ENCODE data around the gene KIF7.

Gene KIF7

DNA sequence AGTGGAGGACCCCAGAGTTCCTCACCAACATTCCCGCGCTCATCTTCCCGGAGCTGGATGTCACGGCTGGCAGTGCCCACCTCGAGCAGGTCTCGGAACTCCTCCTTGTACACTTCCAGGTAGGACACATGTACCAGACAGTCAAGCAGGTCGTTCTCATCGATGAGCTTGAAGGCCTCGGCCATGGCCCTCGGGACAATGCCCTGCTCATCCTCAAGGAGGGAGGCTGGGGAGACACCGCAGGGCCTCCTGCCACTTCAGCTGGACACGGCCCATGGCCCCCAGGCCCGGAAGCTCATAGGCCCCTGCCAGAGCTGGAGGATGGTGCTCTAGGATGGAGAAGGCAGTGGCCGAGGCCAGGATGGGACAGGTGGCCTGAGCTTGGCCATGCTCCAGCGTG lies 5.6 kb downstream of the KIF7 start:
- in situ Hi-C loops (cut with MboI; ENCODE audit: low sequenced_read_pairs): no loop called here

DNA sequence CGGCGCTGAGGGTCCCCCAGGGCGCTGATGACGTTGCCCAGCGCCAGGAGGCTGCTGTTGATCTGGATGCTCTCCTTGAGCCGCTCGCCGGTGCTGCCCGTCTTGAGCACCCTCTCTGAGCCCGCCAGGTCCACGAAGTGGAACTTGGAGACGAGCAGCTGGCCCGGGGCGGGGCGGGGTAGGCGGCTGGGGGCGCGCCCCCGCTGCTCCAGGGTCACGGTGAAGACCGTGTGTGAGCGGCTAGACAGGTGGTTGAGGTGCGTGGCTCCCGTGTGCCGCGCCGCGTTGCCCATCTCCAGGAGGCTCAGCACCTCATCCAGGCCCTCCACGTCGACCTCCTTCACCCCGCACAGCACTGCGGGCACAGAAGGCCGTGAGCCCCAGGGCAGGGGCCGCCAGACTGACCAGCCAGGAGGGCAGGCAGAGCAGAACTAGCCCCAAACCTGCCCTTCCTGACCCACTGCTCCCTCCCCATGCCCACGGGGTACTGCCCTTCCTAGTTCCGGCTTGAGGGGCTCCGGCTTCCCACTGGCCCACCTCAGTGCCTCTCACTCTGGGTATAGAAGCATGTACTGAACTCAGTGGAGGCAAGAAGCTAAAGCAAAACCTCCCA lies 6.1 kb downstream of the KIF7 start:
- in situ Hi-C loops (cut with MboI; ENCODE audit: low sequenced_read_pairs): no loop called here

- in situ Hi-C loops (cut with MboI; ENCODE audit: low sequenced_read_pairs): no loop called here
These were observed 6.9 kb downstream of the KIF7 start for GRCh38 chr15:89648106-89649012.

GRCh38 chr15:89647191-89647851 lies 7.9 kb downstream of the KIF7 start:
- in situ Hi-C loops (cut with MboI; ENCODE audit: low sequenced_read_pairs): no loop called here

DNA sequence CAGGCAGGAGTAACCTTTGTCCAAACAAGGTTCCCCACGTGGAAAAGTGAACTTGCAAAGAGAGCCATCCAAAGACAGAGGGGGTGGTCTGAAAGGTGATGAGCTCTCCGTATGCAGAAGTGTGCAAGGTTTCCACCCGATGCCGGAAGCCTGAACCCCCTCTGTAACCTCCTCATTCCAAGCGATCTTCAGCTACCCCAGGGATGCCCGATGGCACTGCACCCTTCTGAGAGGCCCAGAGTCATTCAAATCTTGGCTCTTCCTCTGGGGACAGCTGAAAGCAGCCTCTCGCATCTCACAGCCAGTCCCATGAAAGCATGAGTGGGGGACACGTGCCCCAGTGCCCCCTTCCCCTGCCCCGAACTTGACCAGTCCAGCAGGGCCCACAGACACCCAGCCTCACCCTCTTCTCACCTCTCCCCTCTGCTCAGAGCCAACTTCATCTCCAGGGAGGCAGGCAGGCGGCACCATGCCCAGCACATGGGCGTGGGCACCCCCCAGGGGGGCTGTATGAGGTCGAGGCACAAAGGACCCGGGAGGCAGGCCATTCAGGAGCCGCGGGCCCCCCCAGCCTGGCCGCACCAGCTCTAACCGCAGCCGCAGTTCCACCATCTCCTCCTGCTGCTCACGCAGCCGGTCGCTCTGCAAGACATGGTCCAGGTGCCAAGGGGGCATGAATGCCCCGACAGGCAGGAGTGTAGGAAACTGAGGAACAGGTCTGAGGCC lies 8.7 kb downstream of the KIF7 start:
- in situ Hi-C loops (cut with MboI; ENCODE audit: low sequenced_read_pairs): no loop called here

DNA sequence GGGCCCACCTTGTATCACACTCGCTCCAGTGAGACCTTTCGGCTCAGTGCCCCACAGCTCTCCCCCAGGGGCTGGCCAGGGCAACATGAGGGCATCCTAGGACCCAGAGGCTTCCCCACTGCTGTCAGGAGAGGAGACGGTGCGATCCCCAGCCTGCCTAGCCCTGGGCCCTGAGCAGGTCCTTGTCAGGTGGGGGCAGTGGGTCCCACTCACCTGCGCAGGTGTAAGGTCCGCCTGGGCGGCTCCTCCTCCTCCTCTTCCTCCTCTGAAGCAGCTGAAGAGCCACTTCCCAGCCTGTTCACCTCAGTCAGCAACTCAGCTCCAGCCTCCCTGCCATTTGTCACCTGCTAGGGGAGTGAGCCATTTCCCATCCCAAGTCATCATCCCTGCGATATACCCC lies 9.6 kb downstream of the KIF7 start:
- in situ Hi-C loops (cut with MboI; ENCODE audit: low sequenced_read_pairs): no loop called here

- in situ Hi-C loops (cut with MboI; ENCODE audit: low sequenced_read_pairs): no loop called here
These were observed 13.2 kb downstream of the KIF7 start for GRCh38 chr15:89642106-89642505.

GRCh38 chr15:89641053-89641452 lies 14.2 kb downstream of the KIF7 start:
- in situ Hi-C loops (cut with MboI; ENCODE audit: low sequenced_read_pairs): no loop called here

DNA sequence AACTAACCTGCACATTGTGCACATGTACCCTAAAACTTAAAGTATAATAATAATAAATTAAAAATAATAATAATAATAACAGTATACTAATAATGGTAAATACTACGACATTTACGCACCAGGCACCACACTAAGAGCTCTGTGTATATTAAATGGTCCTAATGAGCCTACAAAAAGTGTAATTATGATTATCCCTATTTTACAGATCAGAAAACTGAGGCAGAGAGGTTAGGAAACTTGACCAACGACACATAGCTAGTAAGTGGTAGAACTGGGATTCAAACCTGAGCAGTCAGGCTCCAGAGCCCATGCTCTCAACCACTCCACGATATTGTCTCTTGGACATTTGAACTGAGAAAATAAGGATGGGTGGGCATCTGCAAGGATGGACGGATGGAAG lies 15.0 kb downstream of the KIF7 start:
- in situ Hi-C loops (cut with MboI; ENCODE audit: low sequenced_read_pairs): no loop called here

DNA sequence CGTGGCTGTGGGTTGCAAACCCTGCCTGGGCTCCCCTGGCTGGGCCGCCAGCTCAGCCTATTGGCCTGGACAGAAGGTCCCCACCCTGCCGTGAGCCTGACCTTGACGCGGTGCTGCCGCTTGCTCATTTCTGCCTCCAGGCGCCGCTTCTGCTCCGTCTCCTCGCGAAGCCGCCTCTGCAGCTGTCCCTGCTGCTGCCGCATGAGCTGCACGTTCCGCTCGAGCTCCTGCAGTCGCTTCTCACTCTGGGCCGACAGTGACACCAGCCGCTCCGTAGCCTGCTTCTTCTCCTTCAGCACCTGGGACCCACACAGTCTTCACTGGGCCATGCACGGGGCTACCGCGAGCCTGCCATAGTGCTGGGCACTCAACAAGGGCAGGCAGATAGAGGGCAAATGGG lies 21.7 kb downstream of the KIF7 start:
- in situ Hi-C loops (cut with MboI; ENCODE audit: low sequenced_read_pairs): no loop called here

- in situ Hi-C loops (cut with MboI; ENCODE audit: low sequenced_read_pairs): no loop called here
These were observed 22.5 kb downstream of the KIF7 start for GRCh38 chr15:89632563-89633430.

DNA sequence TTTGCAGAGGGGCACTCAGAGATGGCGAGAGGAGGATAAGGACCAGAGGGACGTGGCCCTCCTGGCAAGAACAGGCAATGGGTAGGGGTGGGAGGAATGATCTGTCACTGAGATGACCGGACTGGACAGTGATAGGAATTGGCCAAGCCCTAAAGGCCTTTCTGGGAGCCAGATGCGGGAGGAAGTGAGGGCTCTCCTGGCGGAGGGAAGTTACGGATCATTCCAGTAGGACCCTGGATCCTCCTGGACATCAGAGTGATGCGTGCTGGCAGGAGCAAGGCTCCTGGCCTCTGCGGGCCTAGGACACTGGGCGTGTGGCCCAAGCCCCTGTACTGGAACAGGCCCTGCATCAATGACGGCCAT lies 23.4 kb downstream of the KIF7 start:
- in situ Hi-C loops (cut with MboI; ENCODE audit: low sequenced_read_pairs): no loop called here

- in situ Hi-C loops (cut with MboI; ENCODE audit: low sequenced_read_pairs): no loop called here
These were observed 24.0 kb downstream of the KIF7 start for GRCh38 chr15:89630974-89631901.

- in situ Hi-C loops (cut with MboI; ENCODE audit: low sequenced_read_pairs): no loop called here
These were observed 25.0 kb downstream of the KIF7 start for GRCh38 chr15:89630260-89630659.

- in situ Hi-C loops (cut with MboI; ENCODE audit: low sequenced_read_pairs): no loop called here
These were observed 25.4 kb downstream of the KIF7 start for GRCh38 chr15:89629829-89630228.

- in situ Hi-C loops (cut with MboI; ENCODE audit: low sequenced_read_pairs): no loop called here
These were observed 26.2 kb downstream of the KIF7 start for GRCh38 chr15:89628806-89629715.

DNA sequence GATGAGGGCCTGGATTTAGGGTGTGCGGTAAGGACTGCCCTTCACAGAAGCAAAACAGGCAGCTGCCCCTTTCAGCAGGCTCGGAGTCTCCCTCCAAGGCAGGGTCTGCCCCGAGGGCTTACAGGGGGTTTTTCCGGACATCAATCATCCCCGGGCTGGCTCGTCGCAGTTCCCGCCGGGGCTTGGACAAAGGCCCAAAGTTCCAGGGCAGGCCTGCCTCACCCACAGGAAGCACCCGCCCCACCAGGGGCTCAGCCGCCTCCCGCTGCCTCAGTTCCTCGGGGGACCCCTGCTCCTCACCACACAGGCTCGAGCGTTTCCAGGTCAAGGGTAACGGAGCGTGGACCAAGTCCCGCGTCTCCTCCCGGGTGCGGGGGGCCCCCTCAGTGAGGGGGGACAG lies 27.0 kb downstream of the KIF7 start:
- in situ Hi-C loops (cut with MboI; ENCODE audit: low sequenced_read_pairs): no loop called here

- in situ Hi-C loops (cut with MboI; ENCODE audit: low sequenced_read_pairs): no loop called here
These were observed 27.9 kb downstream of the KIF7 start for GRCh38 chr15:89627256-89627970.
